T1000 (cell line): ENCODE data around the gene DBNDD1.
"Not testable (repeated sequence)": the region's sequence is repeated elsewhere in the genome, so short reads cannot be mapped to it uniquely, and the experiment has no call there.

ENCODE experiments used
- DNase-seq: peaks from one replicate; lab custom pipeline; 2025; ENCODE audit warnings: mixed read lengths; lab: John Stamatoyannopoulos, UW

DBNDD1 gene, protein sequence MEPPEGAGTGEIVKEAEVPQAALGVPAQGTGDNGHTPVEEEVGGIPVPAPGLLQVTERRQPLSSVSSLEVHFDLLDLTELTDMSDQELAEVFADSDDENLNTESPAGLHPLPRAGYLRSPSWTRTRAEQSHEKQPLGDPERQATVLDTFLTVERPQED

DNA sequence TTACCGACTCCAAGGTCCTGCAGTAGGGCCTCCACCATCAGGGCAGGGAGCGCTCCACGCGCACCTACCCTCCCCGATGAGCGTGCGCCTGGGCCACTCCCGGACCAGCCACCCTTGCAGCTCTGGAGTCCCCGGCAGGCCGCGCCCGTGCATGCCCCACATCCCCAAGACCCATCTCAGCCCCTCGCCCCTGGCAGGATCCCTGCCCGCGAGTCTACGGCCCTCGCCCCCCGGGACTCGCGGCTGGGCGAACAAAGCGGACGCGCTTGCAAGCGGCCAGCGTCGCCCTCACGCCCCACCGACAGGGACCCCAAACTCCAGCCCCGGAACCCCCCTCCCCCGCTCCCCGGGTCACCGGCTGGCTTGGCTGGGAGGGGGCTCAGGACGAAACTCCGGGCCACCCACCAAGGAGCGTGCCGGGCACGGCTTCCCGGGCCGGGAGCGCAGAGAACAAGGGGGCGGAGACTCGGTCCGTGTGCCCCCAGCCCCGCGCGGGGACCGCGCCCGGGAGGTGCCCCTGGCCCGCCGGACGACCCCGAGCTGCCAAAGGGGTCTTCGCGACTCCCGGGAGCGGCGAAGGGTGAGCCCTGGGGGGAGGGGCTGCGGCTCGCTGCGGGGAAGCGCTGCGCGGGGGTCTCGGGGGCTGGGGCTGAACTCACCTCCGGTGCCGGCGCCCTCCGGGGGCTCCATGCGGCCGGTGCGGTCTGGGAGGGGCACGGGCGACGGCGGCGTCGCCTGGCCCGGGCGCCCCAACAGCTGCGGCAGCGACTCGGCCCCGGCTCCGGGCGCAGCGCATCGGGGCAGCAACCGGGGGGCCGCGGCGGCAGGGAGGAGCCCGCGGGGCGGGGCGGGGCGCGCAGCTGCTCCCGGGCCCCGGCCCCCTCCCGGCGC is at the start of gene DBNDD1:
TSS of gene DBNDD1 (minus strand) at position 805 of the 891 bp plus-strand sequence. CDS start at position 690, 115 bp downstream.
- no peak for DNase-seq

DNA sequence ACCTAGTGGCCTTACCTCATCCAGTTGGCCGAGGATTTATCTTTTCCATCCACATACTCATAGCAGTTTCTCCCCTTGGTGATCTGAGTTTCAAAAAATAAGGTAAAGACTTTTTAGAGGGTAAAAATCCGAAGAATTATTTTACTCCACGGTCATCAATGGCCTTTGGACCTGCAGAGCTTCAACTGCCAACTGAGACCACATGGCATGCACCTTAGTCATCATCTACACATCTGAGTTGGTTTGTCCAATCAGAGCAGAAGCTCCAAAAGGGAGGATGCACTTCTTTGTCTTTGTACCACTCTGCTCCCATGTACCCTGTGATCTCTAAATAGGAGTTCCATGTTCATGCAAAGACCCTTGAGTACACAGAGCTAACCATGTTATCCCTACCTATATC is 42.2 kb upstream of the DBNDD1 start:
- no peak for DNase-seq

DNA sequence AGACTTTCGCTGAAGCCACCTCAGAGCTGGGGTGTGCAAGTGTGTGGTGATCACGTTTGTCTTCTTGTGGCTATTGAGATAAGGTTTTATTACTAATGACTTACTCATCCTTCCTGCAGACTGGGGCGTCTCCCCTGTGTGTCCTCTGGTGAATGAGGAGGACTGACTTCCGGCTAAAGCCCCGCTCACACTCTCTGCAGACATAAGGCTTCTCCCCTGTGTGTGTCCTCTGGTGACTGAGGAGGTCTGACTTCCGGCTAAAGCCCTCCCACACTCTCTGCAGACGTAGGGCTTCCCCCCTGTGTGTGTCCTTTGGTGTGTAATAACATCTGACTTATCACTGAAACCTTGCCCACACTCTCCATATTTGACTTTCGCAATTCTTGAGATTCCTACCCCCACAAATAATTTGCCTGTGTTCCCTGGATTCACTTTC is 38.5 kb upstream of the DBNDD1 start:
- no peak for DNase-seq

DNA sequence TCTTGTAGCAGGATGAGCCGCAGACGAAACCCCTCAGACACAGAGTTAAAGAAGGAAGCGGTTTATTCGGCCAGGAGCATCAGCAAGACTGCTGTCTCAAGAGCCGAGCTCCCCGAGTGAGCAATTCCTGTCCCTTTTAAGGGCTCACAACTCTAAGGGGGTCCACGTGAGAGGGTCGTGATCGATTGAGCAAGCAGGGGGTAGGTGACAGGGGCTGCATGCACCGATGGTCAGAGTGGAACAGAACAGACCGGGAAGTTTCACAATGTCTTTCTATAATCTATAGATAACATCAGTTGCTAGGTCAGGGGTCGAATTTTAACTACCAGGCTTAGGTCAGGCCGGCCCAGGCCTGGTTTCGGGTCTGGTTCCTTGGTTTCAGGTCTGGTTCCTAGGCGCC is 37.3 kb upstream of the DBNDD1 start:
- not testable (repeated sequence) for DNase-seq

DNA sequence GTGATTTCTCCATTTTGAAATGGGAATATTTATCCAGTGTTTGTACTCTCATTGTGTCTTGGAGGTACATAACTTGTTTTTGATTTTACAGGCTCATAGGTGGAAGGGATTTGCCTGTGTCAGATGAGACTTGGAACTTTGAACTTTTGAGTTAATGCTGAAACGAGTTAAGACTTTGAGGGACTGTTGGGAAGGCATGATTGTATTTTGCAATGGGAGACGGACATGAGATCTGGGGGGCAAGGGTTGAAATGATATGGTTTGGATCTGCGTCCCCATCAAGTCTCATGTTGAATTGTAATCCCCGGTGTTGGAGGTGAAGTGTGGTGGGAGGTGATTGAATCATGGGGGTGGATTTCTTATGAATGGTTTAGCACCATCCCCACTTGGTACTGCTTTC is 36.1 kb upstream of the DBNDD1 start:
- no peak for DNase-seq

DNA sequence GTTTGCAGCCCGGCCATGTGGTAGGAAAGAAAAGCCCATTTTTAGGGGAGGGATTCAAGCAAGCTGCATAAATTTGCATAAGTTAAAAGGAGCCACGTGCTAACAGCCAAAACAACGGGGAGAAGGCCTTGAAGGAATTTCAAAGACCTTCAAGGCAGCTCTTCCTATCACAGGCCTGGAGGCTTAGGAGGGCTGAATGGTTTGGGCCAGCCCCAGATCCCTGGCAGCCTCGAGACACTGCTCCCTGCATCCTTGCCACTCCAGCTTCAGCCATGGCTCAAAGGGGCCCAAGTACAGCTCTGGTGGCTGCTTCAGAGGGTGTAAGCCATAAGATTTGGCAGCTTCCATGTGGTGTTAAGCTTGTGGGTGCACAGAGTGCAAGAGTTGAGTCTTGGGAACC is 35.3 kb upstream of the DBNDD1 start:
- no peak for DNase-seq

DNA sequence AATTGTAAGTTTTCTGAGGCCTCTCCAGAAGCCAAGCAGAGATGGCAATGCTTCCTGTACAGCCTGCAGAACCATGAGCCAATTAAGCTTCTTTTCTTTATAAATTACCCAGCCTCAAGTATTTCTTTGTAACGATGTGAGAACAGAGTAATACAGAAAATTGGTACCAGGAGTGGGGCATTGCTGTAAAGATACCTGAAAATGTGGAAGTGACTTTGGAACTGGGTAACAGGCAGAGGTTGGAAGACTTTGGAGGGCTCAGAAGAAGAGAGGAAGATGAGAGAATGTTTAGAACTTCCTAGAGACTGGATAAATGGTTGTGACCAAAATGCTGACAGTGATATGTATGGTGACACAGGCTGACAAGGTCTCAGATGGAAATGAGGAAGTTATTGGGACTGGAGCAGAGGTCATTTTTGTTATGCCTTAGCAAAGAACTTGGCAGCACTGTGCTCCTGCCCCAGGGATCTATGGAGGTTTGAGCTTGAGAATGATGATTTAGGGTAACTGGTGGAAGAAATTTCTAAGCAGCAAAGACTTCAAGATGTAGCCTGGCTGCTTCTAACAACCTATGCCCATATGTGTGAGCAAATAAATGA is 34.7 kb upstream of the DBNDD1 start:
- no peak for DNase-seq

DNA sequence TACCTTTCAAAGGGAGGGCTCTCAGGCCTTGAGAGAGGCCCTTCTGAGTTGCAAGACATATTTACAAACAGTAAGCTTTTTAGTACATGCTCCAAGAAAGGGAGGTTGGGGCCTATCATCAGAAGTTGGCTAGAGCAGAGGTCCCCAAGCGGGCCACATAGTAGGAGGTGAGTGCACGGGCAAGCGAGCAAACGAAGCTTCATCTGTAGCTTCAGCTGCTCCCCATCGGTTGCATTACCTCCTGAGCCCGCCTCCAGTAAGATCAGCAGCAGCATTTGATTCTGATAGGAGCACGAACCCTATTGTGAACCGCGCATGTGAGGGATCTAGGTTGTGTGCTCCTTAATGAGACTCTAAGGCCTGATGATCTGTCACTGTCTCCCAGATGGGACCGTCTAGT is 31.7 kb upstream of the DBNDD1 start:
- no peak for DNase-seq

DNA sequence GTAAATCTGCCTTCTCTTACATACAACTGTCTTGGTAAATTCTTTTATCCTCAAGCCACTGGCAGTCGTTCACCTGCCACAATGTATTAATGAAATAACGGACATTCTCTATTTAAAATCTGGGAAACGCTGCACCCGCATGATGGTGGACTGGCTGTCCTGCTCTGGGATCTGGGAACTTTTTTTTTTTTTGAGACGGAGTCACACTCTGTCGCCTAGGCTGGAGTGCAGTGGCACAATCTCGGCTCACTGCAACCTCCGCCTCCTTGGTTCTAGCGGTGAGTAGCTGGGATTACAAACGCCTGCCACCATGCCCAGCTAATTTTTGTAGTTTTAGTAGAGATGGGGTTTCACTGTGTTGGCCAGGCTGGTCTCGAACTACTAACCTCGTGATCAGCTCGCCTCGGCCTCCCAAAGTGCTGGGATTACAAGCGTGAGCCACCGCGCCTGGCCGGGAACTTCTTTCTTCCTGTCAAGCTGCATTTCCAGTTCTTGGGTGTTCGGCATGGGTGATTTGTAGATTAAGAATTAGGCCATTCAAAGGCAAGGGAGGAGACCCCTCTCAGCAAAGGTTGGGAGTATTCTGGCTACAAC is 29.6 kb upstream of the DBNDD1 start:
- no peak for DNase-seq

DNA sequence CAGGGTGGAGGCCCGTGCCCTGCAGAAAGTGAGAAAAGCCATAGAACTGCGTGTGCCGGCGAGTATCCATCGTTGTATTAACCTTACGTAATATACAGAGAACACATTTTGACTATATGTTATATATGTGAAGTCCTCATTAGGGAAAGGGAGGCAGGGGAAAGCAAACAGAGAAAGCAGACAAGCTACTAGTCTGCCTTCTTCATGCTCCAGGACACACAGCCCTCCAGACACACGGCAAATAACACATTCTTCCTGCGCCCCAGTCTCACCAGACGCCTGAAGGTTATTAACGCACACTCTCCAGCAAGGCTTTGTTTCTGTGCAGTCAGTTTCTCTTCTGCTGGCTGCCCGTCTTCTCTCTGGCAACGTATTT is 29.1 kb upstream of the DBNDD1 start:
- no peak for DNase-seq

DNA sequence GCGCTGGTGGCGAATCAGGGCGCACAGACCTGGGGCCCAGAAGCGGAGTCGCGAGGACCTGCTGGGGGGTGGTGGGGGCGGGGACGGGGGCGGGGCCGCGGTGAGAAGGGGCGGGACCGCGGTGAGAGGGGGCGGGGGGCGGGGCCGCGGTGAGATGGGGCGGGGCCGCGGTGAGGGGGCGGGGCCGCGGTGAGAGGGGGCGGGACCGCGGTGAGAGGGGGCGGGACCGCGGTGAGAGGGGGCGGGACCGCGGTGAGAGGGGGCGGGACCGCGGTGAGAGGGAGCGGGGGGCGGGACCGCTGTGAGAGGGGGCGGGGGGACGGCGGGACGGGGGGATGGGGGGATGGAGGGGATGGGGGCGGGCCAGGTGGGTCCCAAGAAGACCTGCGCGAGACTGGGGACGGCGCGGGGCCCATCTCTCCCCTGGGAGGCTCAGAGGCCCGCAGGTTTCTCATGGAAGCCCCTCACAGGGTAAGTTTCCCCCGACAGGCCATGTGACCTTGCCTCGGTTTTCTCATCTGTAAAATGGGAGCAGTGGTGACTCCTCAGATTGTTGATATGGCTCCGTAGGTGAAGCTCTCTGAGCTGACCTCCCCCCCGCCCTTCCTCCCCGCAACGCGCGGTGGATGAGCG is 28.6 kb upstream of the DBNDD1 start:
- DNase-seq, result no peak

DNA sequence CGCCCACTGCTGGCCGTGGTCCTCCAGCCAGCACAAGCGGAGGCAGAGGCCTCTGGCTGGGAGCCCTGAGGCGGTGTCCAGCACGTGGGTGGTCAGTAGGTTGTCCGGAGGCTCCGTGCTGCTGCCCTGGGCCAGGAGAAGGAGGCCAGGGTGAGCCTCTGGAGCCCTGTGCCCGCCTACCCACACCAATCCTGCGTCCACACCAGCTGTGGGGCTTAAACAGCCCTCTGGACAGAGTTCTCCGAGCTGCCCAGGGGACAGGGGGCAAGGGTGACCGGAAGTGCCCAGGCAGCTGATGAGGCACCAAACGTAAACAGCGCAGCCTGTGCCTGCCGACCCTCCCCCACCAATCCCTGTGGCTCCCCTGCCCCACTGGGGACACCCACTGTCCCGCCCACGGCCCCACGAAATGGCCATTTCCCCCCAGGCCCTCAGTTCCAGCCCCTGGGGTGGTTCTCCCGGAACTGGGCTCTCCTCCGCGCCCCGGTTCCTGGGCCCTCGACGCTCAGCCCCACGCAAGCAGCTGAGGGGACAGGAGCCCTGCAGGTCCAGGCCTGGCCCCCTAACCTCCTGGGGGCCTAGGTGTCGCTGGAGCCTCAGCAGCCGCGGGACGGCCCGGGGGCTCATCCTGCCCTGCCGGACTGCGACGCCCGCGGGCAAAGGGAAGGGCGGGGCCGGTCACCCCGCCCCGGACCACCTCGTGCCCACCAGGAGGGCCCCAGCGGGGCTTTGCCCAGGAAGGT is 27.9 kb upstream of the DBNDD1 start:
- DNase-seq, result no peak

DNA sequence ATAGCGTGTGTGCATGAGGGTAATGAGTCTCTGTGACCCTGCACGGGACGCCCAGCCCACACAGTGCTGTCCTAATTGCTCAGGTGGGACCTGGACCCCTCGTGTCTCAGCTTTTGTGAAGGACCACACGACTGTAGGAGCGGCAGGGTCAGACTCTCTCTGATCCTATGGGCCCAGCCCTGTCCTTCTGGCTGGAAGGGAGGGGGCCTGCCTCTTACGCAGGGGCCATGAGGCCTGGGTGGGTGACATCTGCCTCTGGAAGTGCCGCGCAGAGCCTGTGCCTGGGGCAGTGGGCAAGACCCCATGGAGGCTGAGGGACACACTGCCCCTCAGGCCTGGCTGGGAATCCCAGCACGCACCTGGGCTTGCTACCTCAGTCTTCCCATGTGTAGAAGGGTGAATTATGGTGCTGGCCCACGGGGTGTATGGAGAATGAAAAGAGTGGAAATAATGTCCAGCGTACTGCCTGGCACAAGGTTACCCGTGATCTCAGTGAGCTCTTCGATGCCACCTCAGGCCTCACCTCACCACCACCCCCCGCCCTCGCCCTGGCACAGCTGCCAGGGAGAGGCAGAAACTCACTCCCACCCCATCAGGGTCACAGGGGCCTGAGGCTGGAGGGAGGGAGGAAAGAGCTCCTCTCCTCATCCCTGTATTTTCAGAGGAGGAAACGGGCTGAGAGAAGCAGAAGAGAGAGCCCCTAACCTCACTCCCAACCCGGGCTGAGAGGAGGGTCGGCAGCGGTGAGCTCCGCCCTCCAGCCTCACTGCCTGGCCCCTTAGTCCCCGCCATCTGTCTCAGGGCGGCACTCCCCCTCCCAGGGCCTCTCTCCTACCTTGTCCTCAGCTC is 27.1 kb upstream of the DBNDD1 start:
- DNase-seq, result no peak

DNA sequence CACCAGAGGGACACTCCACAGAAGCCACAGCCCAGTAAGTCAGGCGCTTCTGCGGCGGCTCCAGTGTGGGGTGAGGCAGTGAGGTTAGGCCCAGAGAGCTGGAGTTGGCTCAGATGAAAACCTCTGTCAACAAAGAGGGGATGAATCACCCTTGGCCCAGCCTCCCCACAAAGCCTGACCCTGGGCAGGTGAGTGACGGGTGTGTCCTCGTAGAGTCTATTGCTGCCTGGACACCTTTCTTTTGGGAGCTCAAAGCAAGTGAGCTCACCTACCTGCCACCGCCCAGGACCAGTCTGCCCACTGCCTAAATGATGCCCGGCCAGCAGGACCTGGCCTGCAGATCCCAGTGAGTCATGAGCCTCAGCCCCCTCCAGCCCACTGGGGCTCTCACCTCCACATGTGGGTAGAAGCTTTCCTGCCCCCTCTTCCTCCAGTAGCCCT is 24.9 kb upstream of the DBNDD1 start:
- no peak for DNase-seq

DNA sequence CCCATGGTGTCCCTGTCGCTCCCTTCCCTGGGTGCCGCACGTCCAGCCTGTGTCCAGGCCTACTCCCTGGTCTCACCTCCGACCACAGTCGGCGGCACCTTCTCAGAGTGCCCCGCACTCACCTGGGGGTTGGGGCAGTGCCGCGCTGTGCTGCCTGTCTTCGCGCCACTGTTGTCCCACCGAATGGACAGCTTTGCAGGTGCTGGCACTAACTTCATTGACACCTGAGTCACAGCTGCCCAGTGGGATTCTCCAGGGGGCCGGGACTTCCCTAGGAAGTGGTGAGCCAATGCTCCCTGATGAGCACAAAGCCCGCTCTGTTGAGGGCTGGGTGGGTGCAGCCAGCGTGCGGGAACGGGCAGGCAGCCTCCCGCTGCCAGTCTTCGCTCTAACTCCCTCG is 24.3 kb upstream of the DBNDD1 start:
- DNase-seq, result no peak

DNA sequence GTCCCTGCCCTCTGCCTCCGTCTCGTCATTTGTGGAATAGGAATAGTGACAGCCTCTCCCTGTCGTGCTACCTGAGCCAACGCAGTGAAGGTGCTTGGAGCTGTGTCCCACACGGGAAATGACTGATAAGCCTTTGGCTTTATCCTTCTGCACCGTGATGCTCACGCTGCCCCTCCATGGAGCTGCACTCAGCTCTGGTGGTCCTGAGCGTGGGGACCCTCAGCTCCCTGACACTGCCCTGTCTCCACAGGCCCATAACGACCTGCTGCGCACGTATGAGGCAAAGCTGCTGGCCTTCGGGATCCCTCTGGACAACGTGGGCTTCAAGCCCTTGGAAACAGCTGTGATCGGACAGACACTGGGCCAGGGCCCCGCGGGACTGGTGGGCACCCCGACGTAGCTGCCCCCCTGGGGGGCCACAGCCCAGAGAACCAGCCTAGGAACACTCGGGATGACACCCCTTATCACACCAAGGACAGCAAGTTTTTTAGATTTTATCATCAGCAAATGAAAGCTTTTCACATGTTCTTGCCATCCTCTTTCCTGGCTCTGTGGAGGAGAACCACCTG is 23.8 kb upstream of the DBNDD1 start:
- no peak for DNase-seq

DNA sequence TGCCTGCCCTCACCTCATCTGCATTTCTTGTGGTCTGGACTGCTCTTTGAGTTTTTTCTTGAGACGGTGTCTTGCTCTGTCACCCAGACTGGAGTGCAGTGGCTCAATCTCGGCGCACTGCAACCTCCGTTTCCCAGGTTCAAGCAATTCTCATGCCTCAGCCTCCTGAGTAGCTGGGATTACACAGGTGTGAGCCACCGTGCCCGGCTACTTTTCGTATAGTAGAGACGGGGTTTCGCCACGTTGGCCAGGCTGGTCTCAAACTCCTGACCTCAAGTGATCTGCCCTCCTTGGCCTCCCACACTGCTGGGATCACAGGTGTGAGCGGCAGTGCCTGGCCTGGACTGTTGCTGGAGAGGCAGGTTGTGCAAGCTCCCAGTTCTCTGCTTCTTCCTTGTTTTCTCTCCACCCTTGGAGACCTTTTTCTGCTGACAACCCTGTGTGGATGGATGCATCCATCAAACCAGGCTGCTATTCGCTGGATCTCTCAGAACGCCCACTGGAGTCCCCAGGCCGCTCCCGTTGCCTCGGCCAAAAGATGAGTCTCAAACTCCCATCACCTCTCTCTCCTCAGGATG is 22.7 kb upstream of the DBNDD1 start:
- DNase-seq, result no peak

DNA sequence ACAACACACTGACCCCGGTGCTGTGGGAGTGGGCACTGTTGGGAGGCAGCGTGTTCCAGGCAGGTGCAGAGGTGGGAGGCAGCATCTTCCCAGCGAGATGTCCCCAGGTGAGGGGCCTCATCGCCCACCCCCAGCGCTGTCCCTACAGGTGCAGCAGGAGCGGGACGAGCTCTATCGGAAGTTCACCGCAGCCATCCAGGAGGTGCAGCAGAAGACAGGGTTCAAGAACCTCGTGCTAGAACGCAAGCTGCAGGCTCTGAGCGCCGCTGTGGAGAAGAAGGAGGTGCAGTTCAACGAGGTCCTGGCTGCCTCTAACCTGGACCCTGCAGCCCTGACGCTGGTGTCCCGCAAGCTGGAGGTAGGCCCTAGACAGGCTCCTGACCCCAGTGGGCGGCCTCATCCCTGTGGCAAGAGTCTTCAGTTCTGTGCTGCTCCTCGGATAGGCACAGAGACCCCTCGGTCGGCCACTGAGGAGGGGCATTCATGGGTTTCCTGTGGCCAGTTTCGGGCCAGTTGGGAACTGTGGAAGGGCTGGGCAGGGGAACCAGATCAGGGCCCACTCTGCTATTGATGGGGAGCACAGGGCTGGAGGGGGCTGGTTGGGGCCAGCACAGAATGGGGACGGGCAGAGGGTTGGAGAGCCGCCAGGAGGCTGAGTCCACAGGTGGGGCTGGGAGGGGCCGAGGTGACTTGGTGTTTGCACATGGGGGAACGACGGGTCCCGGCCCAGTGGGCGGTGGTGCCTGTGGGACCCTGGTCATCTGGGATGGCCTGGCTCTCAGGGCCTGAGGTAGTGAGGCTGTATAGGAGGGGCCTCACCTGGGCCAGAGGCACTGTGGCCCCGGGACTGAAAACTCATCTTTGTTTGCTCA is 21.1 kb upstream of the DBNDD1 start:
- DNase-seq, result no peak

DNA sequence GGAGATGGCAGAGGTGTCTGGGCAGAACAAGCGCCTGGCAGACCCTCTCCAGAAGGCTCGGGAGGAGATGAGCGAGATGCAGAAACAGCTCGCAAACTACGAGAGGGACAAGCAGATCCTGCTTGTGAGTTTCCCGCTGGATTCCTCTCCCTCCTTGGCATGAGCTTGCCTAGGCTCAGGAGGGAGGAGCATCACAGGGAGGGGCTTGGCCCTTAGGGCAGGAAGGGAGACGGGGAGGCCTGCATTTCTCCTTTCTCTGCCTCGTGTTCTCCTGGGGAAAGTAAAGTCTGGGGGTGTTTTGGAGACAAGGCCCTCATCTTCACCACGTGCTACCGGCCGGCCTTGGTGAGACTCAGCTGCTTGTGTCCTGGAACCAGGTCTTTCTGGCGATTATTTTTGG is 18.0 kb upstream of the DBNDD1 start:
- DNase-seq, result no peak
